AG04449 (cell line): Measurements from ENCODE around the gene CDC14A.

ENCODE experiments used
- CTCF ChIA-PET: fragments of 350-600 bp; formaldehyde crosslinking; extraction: SDS; loops from one replicate; lab custom pipeline; 2021; ENCODE audit warnings: antibody characterized with exemption; lab: Yijun Ruan, JAX
- POLR2A ChIA-PET: fragments of 400-600, 350-600 bp; formaldehyde crosslinking; extraction: SDS; loops from one replicate; lab custom pipeline; 2020; ENCODE audit warnings: antibody characterized with exemption, inconsistent platforms; lab: Yijun Ruan, JAX
- DNase-seq: peaks from one replicate; pipeline ENCODE4 v3.0.0-alpha.2; 2010; ENCODE audit warnings: low read depth, low spot score
- H3K4me3 ChIP-seq: 2 replicates; pipeline ENCODE4 v1.5.1; 2011; ENCODE audit warnings: low read depth, mild to moderate bottlenecking, control low read depth, low read length
- CTCF ChIP-seq: IDR thresholded peaks from one replicate; pipeline ENCODE4 v1.5.1; 2011; ENCODE audit warnings: mild to moderate bottlenecking, moderate library complexity, low read length, control low read depth, inconsistent platforms; ENCODE audit not compliant: insufficient read depth; ENCODE audit errors: missing control alignments

CDC14A gene

GRCh38 chr1:100482748-100483147 lies 130.4 kb downstream of the CDC14A start:
- ChIA-PET CTCF (no interaction called here), POLR2A (no interaction called here)
- TF ChIP-seq CTCF, result no peak
- no peak for DNase-seq
- H3K4me3 ChIP-seq, result no peak overlapping the region

GRCh38 chr1:100483230-100483629 lies 130.9 kb downstream of the CDC14A start:
- CTCF ChIA-PET, result no interaction called here

GRCh38 chr1:100485855-100486258 lies 133.6 kb downstream of the CDC14A start:
- no peak overlapping the region for H3K4me3 ChIP-seq
- CTCF ChIA-PET, result interaction anchor here (1.1 to 1.4 kb wide), 4 partner anchors 22 to 383 kb away, joined by 3 to 6 read pairs (median 4); no protein-coding TSS in a partner anchor
- DNase-seq, result no peak
- no peak for TF ChIP-seq CTCF
- POLR2A ChIA-PET, result no interaction called here

More at GRCh38 chr1:100483230-100483629, 130.9 kb downstream of the CDC14A start:
- TF ChIP-seq CTCF, result no peak
- H3K4me3 ChIP-seq, result no peak overlapping the region
- no peak for DNase-seq
- POLR2A ChIA-PET, result no interaction called here

- DNase-seq, result no peak
- no peak for TF ChIP-seq CTCF
- ChIA-PET CTCF (interaction anchor here (0.6 to 1.5 kb wide), 3 partner anchors 35 to 1935 kb away, joined by 3 to 5 read pairs (median 3); no protein-coding TSS in a partner anchor), POLR2A (no interaction called here)
- H3K4me3 ChIP-seq, result no peak overlapping the region
Observed at GRCh38 chr1:100494393-100495084, 142.2 kb downstream of the CDC14A start.

GRCh38 chr1:100496896-100497295 lies 144.6 kb downstream of the CDC14A start:
- no peak overlapping the region for H3K4me3 ChIP-seq
- POLR2A ChIA-PET, result no interaction called here
- CTCF ChIA-PET, result interaction anchor here (0.9 to 1.1 kb wide), 2 partner anchors 38 to 372 kb away, joined by 3 to 4 read pairs; no protein-coding TSS in a partner anchor
- no peak for DNase-seq
- TF ChIP-seq CTCF, result no peak

- no peak overlapping the region for H3K4me3 ChIP-seq
- CTCF ChIA-PET, result no interaction called here
- no peak for TF ChIP-seq CTCF
- DNase-seq, result no peak
- POLR2A ChIA-PET, result no interaction called here
Observed at GRCh38 chr1:100497796-100498195, 145.5 kb downstream of the CDC14A start.
